GM12864 (cell line): ENCODE data around the gene TRIO.
A peak's percentile ranks its signal among the peaks of the same experiment; 100 is the strongest.

Experiments used
- DNase-seq: peaks from one replicate; pipeline ENCODE4 v3.0.0-alpha.2; 2011; ENCODE audit warnings: low read depth
- H3K4me3 ChIP-seq: 2 replicates; pipeline ENCODE4 v1.5.1; 2011; ENCODE audit warnings: mild to moderate bottlenecking, low read depth, low read length, control low read depth
- CTCF ChIP-seq: IDR thresholded peaks from 2 replicates; pipeline ENCODE4 v1.5.1; 2011; ENCODE audit warnings: low read depth, mild to moderate bottlenecking, moderate library complexity, low read length, control low read depth, inconsistent platforms; ENCODE audit errors: missing control alignments

Gene TRIO

GRCh38 chr5:14171621-14172020 lies 28.5 kb downstream of the TRIO start:
- DNase-seq: no peak
- no peak for TF ChIP-seq CTCF
- peak overlapping the region; percentile 38; the same call in 1 of the 2 replicates for H3K4me3 ChIP-seq

GRCh38 chr5:14172149-14172795 lies 29.1 kb downstream of the TRIO start:
- TF ChIP-seq CTCF: no peak
- DNase-seq: peak; percentile 61
- peak overlapping the region; percentile 17 for H3K4me3 ChIP-seq

GRCh38 chr5:14173377-14174229 lies 30.5 kb downstream of the TRIO start:
- no peak for TF ChIP-seq CTCF
- peak overlapping the region; percentile 17 for H3K4me3 ChIP-seq
- no peak for DNase-seq

GRCh38 chr5:14174230-14174636 lies 31.1 kb downstream of the TRIO start:
- DNase-seq: no peak
- peak overlapping the region; percentile 17 for H3K4me3 ChIP-seq
- TF ChIP-seq CTCF: no peak

- H3K4me3 ChIP-seq: no peak overlapping the region
- TF ChIP-seq CTCF: no peak
- no peak for DNase-seq
Observed at GRCh38 chr5:14175381-14175780, 32.2 kb downstream of the TRIO start.

- no peak for DNase-seq
- H3K4me3 ChIP-seq: no peak overlapping the region
- no peak for TF ChIP-seq CTCF
Observed at GRCh38 chr5:14176888-14177287, 33.7 kb downstream of the TRIO start.
